BJ (cell line): ENCODE results near the gene UBE2Q2. TPM values are rescaled to one million over a fixed set of nuclear protein-coding genes. Genes with fewer than 3 reads are reported as not detected.

Source experiments
- CTCF ChIA-PET: fragments of 350-600 bp; formaldehyde crosslinking; extraction: SDS; loops from one replicate; lab custom pipeline; 2021; ENCODE audit warnings: antibody characterized with exemption, inconsistent platforms; lab: Yijun Ruan, JAX
- POLR2A ChIA-PET: fragments of 300-600 bp; sonication (Branson Sonifier 250); formaldehyde crosslinking; extraction: SDS; loops from one replicate; lab custom pipeline; 2021; ENCODE audit warnings: antibody characterized with exemption; lab: Charles Lee
- DNase-seq: peaks from one replicate; pipeline ENCODE4 v3.0.0-alpha.2; 2011; ENCODE audit warnings: low read depth
- H3K27me3 ChIP-seq: 2 replicates; pipeline ENCODE4 v1.6.0; 2011; ENCODE audit warnings: low read length; ENCODE audit not compliant: control insufficient read depth, insufficient read depth
- H3K36me3 ChIP-seq: 2 replicates; pipeline ENCODE4 v1.5.1; 2011; ENCODE audit warnings: low read length; ENCODE audit not compliant: control insufficient read depth, insufficient read depth
- H3K4me3 ChIP-seq: 2 replicates; pipeline ENCODE4 v1.5.1; 2011; ENCODE audit warnings: low read depth, mild to moderate bottlenecking, control low read depth, low read length
- polyA plus RNA-seq: library from polyadenylated mRNA; depleted of rRNA; stranded (reverse); fragments of >200 nt; gene quantifications from 2 replicates; pipeline ENCODE4 v1.2.3, GENCODE V29; 2011
- TF ChIP-seq, protein P1 (sequence below): IDR thresholded peaks from 2 replicates; pipeline ENCODE4 v1.5.1; 2011; ENCODE audit warnings: low read depth, mild to moderate bottlenecking, control low read depth, inconsistent platforms, low read length, moderate library complexity; ENCODE audit not compliant: insufficient read depth

Gene UBE2Q2
- polyA plus RNA-seq, 1 experiment: 22.6 TPM

DNA sequence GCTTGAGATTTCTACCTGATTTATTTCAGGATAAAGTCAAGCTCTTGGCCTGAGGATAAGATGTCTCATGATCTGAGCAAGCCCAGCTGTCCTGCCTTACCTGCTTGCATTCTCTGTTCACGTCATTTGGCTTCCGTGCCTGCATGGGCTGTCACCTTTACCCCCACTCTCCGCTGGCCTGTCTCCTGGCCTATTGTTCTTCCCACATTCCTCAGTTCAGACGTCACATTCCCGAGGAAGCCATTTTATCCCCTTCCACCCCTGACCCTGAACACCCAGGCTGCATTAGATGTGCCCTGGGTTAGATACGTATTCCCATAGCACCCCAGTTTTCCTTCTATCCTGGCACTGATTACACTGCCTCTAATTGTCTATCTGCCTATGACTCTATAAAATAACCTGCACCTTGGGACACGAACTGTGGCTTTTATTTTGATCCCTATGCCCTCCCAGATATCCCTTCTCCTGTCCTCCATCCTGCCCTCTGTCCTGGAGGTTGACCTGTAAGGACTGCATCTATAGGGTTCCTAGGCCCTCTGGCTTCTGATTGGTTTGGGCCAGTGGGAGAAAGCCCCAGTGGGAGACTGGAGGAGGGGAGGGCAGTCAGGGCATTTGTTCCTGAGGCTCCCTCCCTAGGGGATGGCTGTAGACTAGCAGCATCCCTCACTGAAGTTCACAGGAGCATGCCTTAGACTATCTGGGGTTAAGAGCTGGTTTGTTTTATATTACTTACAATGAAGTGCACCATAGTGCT is 19.2 kb upstream of the UBE2Q2 start:
- TF ChIP-seq, protein P1, sequence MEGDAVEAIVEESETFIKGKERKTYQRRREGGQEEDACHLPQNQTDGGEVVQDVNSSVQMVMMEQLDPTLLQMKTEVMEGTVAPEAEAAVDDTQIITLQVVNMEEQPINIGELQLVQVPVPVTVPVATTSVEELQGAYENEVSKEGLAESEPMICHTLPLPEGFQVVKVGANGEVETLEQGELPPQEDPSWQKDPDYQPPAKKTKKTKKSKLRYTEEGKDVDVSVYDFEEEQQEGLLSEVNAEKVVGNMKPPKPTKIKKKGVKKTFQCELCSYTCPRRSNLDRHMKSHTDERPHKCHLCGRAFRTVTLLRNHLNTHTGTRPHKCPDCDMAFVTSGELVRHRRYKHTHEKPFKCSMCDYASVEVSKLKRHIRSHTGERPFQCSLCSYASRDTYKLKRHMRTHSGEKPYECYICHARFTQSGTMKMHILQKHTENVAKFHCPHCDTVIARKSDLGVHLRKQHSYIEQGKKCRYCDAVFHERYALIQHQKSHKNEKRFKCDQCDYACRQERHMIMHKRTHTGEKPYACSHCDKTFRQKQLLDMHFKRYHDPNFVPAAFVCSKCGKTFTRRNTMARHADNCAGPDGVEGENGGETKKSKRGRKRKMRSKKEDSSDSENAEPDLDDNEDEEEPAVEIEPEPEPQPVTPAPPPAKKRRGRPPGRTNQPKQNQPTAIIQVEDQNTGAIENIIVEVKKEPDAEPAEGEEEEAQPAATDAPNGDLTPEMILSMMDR: no peak
- no peak for DNase-seq
- ChIA-PET CTCF (interaction anchor here (0.8 to 2.2 kb wide), 2 partner anchors 13 to 22 kb away, joined by 3 to 8 read pairs; no protein-coding TSS in a partner anchor), POLR2A (no interaction called here)
- H3K27me3 ChIP-seq: peaks cover 5% of the 10 kb centered on the region
- no peak overlapping the region for H3K4me3 ChIP-seq
- H3K36me3 ChIP-seq: no peaks in the 10 kb centered on the region

GRCh38 chr15:75827691-75828090 is 15.6 kb upstream of the UBE2Q2 start:
- CTCF ChIA-PET: interaction anchor here (1.6 to 2.2 kb wide), 2 partner anchors 12 to 26 kb away, joined by 5 to 6 read pairs; no protein-coding TSS in a partner anchor

GRCh38 chr15:75828429-75828828 is 14.8 kb upstream of the UBE2Q2 start:
- Histone ChIP-seq H3K4me3 (no peak overlapping the region), H3K36me3 (no peaks in the 10 kb centered on the region), H3K27me3 (peaks cover 5% of the 10 kb centered on the region)
- TF ChIP-seq, protein P1: no peak
- ChIA-PET POLR2A (no interaction called here), CTCF (no interaction called here)
- no peak for DNase-seq

More at GRCh38 chr15:75827691-75828090, 15.6 kb upstream of the UBE2Q2 start:
- POLR2A ChIA-PET: no interaction called here
- peaks cover 5% of the 10 kb centered on the region for H3K27me3 ChIP-seq
- no peak for DNase-seq
- TF ChIP-seq, protein P1: no peak
- H3K36me3 ChIP-seq: no peaks in the 10 kb centered on the region
- H3K4me3 ChIP-seq: no peak overlapping the region

- Histone ChIP-seq H3K36me3 (no peaks in the 10 kb centered on the region), H3K27me3 (peaks cover 5% of the 10 kb centered on the region), H3K4me3 (no peak overlapping the region)
- ChIA-PET POLR2A (no interaction called here), CTCF (interaction anchor here (0.7 to 1.2 kb wide), 2 partner anchors 29 kb away, joined by 3 read pairs; no protein-coding TSS in a partner anchor)
- no peak for DNase-seq
- TF ChIP-seq, protein P1: no peak
Observed at GRCh38 chr15:75830910-75831805, 12.1 kb upstream of the UBE2Q2 start.

- POLR2A ChIA-PET: no interaction called here
- CTCF ChIA-PET: interaction anchor here (0.7 to 1.2 kb wide), 2 partner anchors 29 to 30 kb away, joined by 3 read pairs; no protein-coding TSS in a partner anchor
- TF ChIP-seq, protein P1: no peak
- no peaks in the 10 kb centered on the region for H3K36me3 ChIP-seq
- no peak overlapping the region for H3K4me3 ChIP-seq
- 0 out of 2 replicates have a peak, but pooled peaks cover 2% of the 10 kb centered on the region for H3K27me3 ChIP-seq
- DNase-seq: no peak
Observed at GRCh38 chr15:75831806-75832102, 11.5 kb upstream of the UBE2Q2 start.
